HepG2 (cell line): ENCODE data around the gene ANO1. TPM values are rescaled to one million over a fixed set of nuclear protein-coding genes. Genes with fewer than 3 reads are reported as not detected.

ENCODE experiments used
- ATAC-seq: fragments of 200-7000 bp; cut with Tn5 transposase; 3 replicates; pipeline ENCODE4 v1.9.1; 2020; ENCODE audit warnings: mild to moderate bottlenecking, moderate library complexity
- BruUV-seq: library from RNA; stranded (reverse); fragments of 400-500 nt; replicated peaks from 2 replicates; lab custom pipeline; 2021; lab: Mats Ljungman, UMichigan
- CTCF ChIA-PET: fragments of 300-600 bp; formaldehyde crosslinking; extraction: SDS; loops from one replicate; lab custom pipeline; 2021; ENCODE audit warnings: low total read pairs, inconsistent platforms, low intra/inter-chr PET ratio; lab: Yijun Ruan, JAX
- POLR2A ChIA-PET: fragments of 350-600 bp; sonication (Branson Sonifier 250); formaldehyde crosslinking; loops from one replicate; lab custom pipeline; 2020; ENCODE audit warnings: antibody characterized with exemption, inconsistent platforms; lab: Yijun Ruan, JAX
- DNase-seq: peaks from one replicate; pipeline ENCODE4 v3.0.0-alpha.2; 2015; ENCODE audit warnings: low spot score
- FAIRE-seq: peaks from 3 replicates; lab custom pipeline; 2011; peaks lifted over from hg19 to GRCh38; lab: Jason Lieb, UNC
- H2AFZ ChIP-seq: one replicate; pipeline ENCODE4 v1.6.1; 2011; ENCODE audit warnings: low read length, inconsistent platforms
- H3K27ac ChIP-seq: fragments of 300-600 bp; 3 replicates; pipeline ENCODE4 v1.8.0; 2011; ENCODE audit warnings: mixed run types, mild to moderate bottlenecking, mixed read lengths, low read length, inconsistent platforms; ENCODE audit not compliant: insufficient read depth; ENCODE audit errors: extremely low read length
- H3K27me3 ChIP-seq, 2 experiments: fragments of 200-600 bp in 1 of 2; 2 replicates in 1 of 2; 3 replicates in 1 of 2; pipeline versions ENCODE4 v1.6.0 to v1.8.0; 2011; ENCODE audit warnings: low read length in 2 of 2, mild to moderate bottlenecking in 2 of 2, moderate library complexity in 2 of 2, inconsistent platforms in 1 of 2; ENCODE audit not compliant: insufficient read depth in 2 of 2, control insufficient read depth in 1 of 2
- H3K36me3 ChIP-seq, 2 experiments: fragments of 200-600 bp in 1 of 2; replicated peaks in 1 of 2; 2 replicates in 1 of 2; 3 replicates in 1 of 2; pipeline versions ENCODE4 v1.5.1 to v1.8.0; 2011; ENCODE audit warnings: low read length in 2 of 2, inconsistent platforms in 1 of 2; ENCODE audit not compliant: insufficient read depth in 2 of 2, control insufficient read depth in 1 of 2
- H3K4me1 ChIP-seq: 2 replicates; pipeline ENCODE4 v1.5.1; 2012; ENCODE audit warnings: low read length, inconsistent platforms; ENCODE audit not compliant: insufficient read depth
- H3K4me2 ChIP-seq: 2 replicates; pipeline ENCODE4 v1.6.0; 2011; ENCODE audit warnings: low read depth, low read length, inconsistent platforms
- H3K4me3 ChIP-seq, 3 experiments: fragments of 200-600 bp in 1 of 3; sonication (generic), shearing (Covaris generic) in 1 of 3; replicated peaks in 1 of 3; 2 replicates each; pipeline ENCODE4 v1.5.1; 2011 to 2016; ENCODE audit warnings: low read length in 3 of 3, inconsistent platforms in 2 of 3, low read depth in 2 of 3, mild to moderate bottlenecking in 2 of 3, control low read depth in 1 of 3, mixed read lengths in 1 of 3; ENCODE audit not compliant: insufficient read depth in 1 of 3
- H3K79me2 ChIP-seq: one replicate; pipeline ENCODE4 v1.6.1; 2011; ENCODE audit warnings: low read length, inconsistent platforms; ENCODE audit not compliant: insufficient read depth
- H3K9ac ChIP-seq: 2 replicates; pipeline ENCODE4 v1.6.0; 2011; ENCODE audit warnings: mild to moderate bottlenecking, low read depth, low read length, inconsistent platforms; ENCODE audit not compliant: insufficient read depth
- H3K9me3 ChIP-seq: 2 replicates; pipeline ENCODE4 v1.5.1; 2012; ENCODE audit warnings: mild to moderate bottlenecking, low read length
- H4K20me1 ChIP-seq: 2 replicates; pipeline ENCODE4 v1.6.0; 2011; ENCODE audit warnings: inconsistent platforms, mild to moderate bottlenecking, low read length, moderate library complexity; ENCODE audit not compliant: insufficient read depth
- GFI1 ChIP-seq: sonication (generic); formaldehyde crosslinking; IDR thresholded peaks from 2 replicates; pipeline ENCODE4 v1.5.0; 2020; ENCODE audit warnings: missing genetic modification reagents, mild to moderate bottlenecking, borderline replicate concordance
- IRF2 ChIP-seq: IDR thresholded peaks from 2 replicates; pipeline ENCODE4 v1.6.1; 2018; ENCODE audit warnings: missing genetic modification reagents, missing compliant biosample characterization
- MXI1 ChIP-seq: IDR thresholded peaks from 3 replicates; pipeline ENCODE4 v1.6.1; 2012; ENCODE audit warnings: low read depth, low read length, inconsistent platforms, borderline replicate concordance
- NCOA2 ChIP-seq: sonication (generic); formaldehyde crosslinking; IDR thresholded peaks from 2 replicates; pipeline ENCODE4 v1.8.0; 2022; ENCODE audit warnings: inconsistent platforms
- TEAD3 ChIP-seq: optimal IDR thresholded peaks from 2 replicates; pipeline ENCODE3; 2016; ENCODE audit warnings: borderline replicate concordance
- TOPORS ChIP-seq: sonication (generic); formaldehyde crosslinking; IDR thresholded peaks from 2 replicates; pipeline ENCODE4 v1.8.0; 2023; ENCODE audit warnings: mild to moderate bottlenecking, missing genetic modification reagents
- WGBS: methylation state at CpG from one replicate; pipeline ENCODE4 v1.1.6; 2017; ENCODE audit warnings: low lambda C conversion rate; 5-methylcytosine and 5-hydroxymethylcytosine counted together
- in situ Hi-C: cut with HindIII; loops from 2 replicates; pipeline ENCODE4 v1.10.0; 2017; ENCODE audit warnings: low pct_unique_long_range_greater_than_20kb; ENCODE audit not compliant: extremely low pct_ligation_motif_present
- intact Hi-C: fragments of 100-400 bp; cut with micrococcal nuclease; formaldehyde crosslinking; loops from one replicate; pipeline ENCODE4 v1.10.0; 2022; ENCODE audit not compliant: unreplicated experiment
- polyA plus RNA-seq, 8 experiments: library from polyadenylated mRNA; depleted of rRNA in 3 of 8; stranded (reverse) in 7 of 8; unstranded in 1 of 8; fragments of >200 nt; fragmentation: Illumina TruSeq in 4 of 8; extraction: Trizol in 4 of 8; gene quantifications; 2 replicates each; pipeline versions ENCODE4 v1.2.1 to v1.2.3, GENCODE V29; 2011 to 2016; ENCODE audit warnings: low read depth in 4 of 8, missing spikeins in 1 of 8, mixed read lengths in 1 of 8; ENCODE audit not compliant: insufficient read depth in 1 of 8
- total RNA-seq, 5 experiments: library from RNA; depleted of rRNA; stranded (reverse); fragments of >200 nt; fragmentation: Illumina TruSeq; extraction: Trizol; gene quantifications; 2 replicates each; pipeline ENCODE4 v1.2.3, GENCODE V29; 2016; ENCODE audit warnings: low read depth in 1 of 5
- TF ChIP-seq, protein P1 (sequence below): sonication (generic); formaldehyde crosslinking; IDR thresholded peaks from 2 replicates; pipeline ENCODE4 v1.4.0; 2020; ENCODE audit warnings: missing genetic modification reagents
- TF ChIP-seq, protein P2 (sequence below): sonication (generic); formaldehyde crosslinking; IDR thresholded peaks from 2 replicates; pipeline ENCODE4 v1.8.1; 2023; ENCODE audit warnings: missing genetic modification reagents, inconsistent platforms, borderline replicate concordance

The ANO1 gene
- total and polyA plus RNA-seq, 2 of the 13 experiments (the other 11 are each of a cell fraction or from before 2014, with no cell fraction given): not detected

- intact Hi-C loops: no loop called here
- no peak overlapping the region for H3K4me3 ChIP-seq
- no peak overlapping the region for H3K9ac ChIP-seq
- H3K4me1 ChIP-seq: no peaks in the 10 kb centered on the region
- H2AFZ ChIP-seq: no peak overlapping the region
- FAIRE-seq: no peak
- DNase-seq: peak; percentile 5
- CTCF ChIA-PET: no interaction called here
- TF ChIP-seq IRF2: no peak
- TF ChIP-seq NCOA2 (CRISPR knock-in tag): no peak
- no peak for TF ChIP-seq TEAD3
- TF ChIP-seq GFI1 (CRISPR knock-in tag): no peak
- TF ChIP-seq TOPORS (CRISPR knock-in tag): no peak
- TF ChIP-seq, protein P1, sequence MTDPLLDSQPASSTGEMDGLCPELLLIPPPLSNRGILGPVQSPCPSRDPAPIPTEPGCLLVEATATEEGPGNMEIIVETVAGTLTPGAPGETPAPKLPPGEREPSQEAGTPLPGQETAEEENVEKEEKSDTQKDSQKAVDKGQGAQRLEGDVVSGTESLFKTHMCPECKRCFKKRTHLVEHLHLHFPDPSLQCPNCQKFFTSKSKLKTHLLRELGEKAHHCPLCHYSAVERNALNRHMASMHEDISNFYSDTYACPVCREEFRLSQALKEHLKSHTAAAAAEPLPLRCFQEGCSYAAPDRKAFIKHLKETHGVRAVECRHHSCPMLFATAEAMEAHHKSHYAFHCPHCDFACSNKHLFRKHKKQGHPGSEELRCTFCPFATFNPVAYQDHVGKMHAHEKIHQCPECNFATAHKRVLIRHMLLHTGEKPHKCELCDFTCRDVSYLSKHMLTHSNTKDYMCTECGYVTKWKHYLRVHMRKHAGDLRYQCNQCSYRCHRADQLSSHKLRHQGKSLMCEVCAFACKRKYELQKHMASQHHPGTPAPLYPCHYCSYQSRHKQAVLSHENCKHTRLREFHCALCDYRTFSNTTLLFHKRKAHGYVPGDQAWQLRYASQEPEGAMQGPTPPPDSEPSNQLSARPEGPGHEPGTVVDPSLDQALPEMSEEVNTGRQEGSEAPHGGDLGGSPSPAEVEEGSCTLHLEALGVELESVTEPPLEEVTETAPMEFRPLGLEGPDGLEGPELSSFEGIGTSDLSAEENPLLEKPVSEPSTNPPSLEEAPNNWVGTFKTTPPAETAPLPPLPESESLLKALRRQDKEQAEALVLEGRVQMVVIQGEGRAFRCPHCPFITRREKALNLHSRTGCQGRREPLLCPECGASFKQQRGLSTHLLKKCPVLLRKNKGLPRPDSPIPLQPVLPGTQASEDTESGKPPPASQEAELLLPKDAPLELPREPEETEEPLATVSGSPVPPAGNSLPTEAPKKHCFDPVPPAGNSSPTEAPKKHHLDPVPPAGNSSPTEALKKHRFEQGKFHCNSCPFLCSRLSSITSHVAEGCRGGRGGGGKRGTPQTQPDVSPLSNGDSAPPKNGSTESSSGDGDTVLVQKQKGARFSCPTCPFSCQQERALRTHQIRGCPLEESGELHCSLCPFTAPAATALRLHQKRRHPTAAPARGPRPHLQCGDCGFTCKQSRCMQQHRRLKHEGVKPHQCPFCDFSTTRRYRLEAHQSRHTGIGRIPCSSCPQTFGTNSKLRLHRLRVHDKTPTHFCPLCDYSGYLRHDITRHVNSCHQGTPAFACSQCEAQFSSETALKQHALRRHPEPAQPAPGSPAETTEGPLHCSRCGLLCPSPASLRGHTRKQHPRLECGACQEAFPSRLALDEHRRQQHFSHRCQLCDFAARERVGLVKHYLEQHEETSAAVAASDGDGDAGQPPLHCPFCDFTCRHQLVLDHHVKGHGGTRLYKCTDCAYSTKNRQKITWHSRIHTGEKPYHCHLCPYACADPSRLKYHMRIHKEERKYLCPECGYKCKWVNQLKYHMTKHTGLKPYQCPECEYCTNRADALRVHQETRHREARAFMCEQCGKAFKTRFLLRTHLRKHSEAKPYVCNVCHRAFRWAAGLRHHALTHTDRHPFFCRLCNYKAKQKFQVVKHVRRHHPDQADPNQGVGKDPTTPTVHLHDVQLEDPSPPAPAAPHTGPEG (CRISPR knock-in tag): no peak
- TF ChIP-seq MXI1: no peak
- TF ChIP-seq, protein P2, sequence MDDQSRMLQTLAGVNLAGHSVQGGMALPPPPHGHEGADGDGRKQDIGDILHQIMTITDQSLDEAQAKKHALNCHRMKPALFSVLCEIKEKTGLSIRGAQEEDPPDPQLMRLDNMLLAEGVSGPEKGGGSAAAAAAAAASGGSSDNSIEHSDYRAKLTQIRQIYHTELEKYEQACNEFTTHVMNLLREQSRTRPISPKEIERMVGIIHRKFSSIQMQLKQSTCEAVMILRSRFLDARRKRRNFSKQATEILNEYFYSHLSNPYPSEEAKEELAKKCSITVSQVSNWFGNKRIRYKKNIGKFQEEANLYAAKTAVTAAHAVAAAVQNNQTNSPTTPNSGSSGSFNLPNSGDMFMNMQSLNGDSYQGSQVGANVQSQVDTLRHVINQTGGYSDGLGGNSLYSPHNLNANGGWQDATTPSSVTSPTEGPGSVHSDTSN (CRISPR knock-in tag): no peak
- BruUV-seq: no TSS peak
- POLR2A ChIA-PET: no interaction called here
- no peak; the same call in 2 of the 3 replicates for ATAC-seq
- no peak overlapping the region for H3K27ac ChIP-seq
- H3K27me3 ChIP-seq: peaks cover 5 to 47% of the 10 kb centered on the region in 2 experiments
- H3K36me3 ChIP-seq: no peaks in the 10 kb centered on the region
- 0 out of 2 replicates have a peak, but pooled peaks cover 2% of the 10 kb centered on the region for H4K20me1 ChIP-seq
- WGBS: 33% methylated on average over 22 of the region's 29 CpGs
- no peaks in the 10 kb centered on the region for H3K79me2 ChIP-seq
- no peak overlapping the region for H3K4me2 ChIP-seq
- no peaks in the 10 kb centered on the region for H3K9me3 ChIP-seq
- in situ Hi-C loops: no loop called here
Observed at GRCh38 chr11:70111269-70112016, 33.3 kb downstream of the ANO1 start.
